GM06990 (cell line): ENCODE results near the gene GABPA.

Experiments
- DNase-seq: peaks from one replicate; pipeline ENCODE4 v3.0.0-alpha.2; 2011; ENCODE audit not compliant: insufficient read length; ENCODE audit errors: extremely low read depth
- H3K27me3 ChIP-seq: replicated peaks from 2 replicates; pipeline ENCODE4 v1.6.0; 2011; ENCODE audit warnings: low read length; ENCODE audit not compliant: control insufficient read depth, insufficient read depth
- H3K36me3 ChIP-seq: 2 replicates; pipeline ENCODE4 v1.5.1; 2011; ENCODE audit warnings: low read length; ENCODE audit not compliant: control insufficient read depth, insufficient read depth
- H3K4me3 ChIP-seq: replicated peaks from 2 replicates; pipeline ENCODE4 v1.5.1; 2011; ENCODE audit warnings: low read depth, mild to moderate bottlenecking, control low read depth, low read length
- TF ChIP-seq, protein P1 (sequence below): IDR thresholded peaks from 2 replicates; pipeline ENCODE4 v1.5.1; 2011; ENCODE audit warnings: low read length, control low read depth, mild to moderate bottlenecking, inconsistent platforms; ENCODE audit not compliant: insufficient read depth, poor library complexity, severe bottlenecking

GABPA gene

DNA sequence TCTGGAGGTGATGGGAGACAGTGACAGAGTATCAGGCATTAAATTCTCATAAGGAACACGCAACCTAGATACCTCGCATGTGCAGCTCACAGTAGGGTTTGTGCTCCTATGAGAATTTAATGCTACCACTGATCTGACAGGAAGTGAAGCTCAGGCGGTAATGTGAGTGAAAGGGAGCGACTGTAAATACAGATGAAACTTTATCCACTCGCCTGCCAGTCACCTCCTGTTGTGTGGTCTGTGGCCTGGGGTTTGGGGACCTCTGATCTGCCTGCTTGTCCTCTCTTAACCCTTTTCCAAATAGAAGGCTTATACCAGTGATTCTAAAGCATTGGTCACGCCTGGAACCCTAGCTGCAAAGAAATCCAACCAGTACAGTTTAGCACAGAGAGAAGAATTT, 15.3 kb downstream of the GABPA start:
- Histone ChIP-seq H3K36me3 (peaks cover 4% of the 10 kb centered on the region), H3K4me3 (no peak overlapping the region), H3K27me3 (no peaks in the 10 kb centered on the region)
- TF ChIP-seq, protein P1, sequence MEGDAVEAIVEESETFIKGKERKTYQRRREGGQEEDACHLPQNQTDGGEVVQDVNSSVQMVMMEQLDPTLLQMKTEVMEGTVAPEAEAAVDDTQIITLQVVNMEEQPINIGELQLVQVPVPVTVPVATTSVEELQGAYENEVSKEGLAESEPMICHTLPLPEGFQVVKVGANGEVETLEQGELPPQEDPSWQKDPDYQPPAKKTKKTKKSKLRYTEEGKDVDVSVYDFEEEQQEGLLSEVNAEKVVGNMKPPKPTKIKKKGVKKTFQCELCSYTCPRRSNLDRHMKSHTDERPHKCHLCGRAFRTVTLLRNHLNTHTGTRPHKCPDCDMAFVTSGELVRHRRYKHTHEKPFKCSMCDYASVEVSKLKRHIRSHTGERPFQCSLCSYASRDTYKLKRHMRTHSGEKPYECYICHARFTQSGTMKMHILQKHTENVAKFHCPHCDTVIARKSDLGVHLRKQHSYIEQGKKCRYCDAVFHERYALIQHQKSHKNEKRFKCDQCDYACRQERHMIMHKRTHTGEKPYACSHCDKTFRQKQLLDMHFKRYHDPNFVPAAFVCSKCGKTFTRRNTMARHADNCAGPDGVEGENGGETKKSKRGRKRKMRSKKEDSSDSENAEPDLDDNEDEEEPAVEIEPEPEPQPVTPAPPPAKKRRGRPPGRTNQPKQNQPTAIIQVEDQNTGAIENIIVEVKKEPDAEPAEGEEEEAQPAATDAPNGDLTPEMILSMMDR, result no peak
- no peak for DNase-seq

DNA sequence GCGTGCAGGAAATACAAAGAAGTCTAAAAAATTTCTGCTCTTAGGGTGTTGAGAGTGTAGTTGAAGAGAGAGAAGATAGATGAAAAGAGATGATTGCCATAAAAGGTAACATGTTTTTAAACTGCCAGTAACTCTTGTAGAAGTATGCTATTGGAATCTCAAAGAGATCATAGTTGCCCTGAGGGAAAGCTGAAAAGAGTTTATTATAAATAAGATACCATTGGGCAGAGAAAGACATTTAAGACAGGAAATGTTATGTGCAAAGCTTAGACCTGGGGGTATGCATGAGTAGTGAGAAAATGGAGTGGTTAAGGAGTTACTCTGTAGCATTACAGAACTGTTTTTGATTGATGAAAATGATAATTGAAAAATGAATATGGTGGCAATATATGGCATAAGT, 17.6 kb downstream of the GABPA start:
- H3K4me3 ChIP-seq, result no peak overlapping the region
- no peak for DNase-seq
- H3K27me3 ChIP-seq, result no peaks in the 10 kb centered on the region
- peaks cover 4% of the 10 kb centered on the region for H3K36me3 ChIP-seq
- TF ChIP-seq, protein P1, result no peak

DNA sequence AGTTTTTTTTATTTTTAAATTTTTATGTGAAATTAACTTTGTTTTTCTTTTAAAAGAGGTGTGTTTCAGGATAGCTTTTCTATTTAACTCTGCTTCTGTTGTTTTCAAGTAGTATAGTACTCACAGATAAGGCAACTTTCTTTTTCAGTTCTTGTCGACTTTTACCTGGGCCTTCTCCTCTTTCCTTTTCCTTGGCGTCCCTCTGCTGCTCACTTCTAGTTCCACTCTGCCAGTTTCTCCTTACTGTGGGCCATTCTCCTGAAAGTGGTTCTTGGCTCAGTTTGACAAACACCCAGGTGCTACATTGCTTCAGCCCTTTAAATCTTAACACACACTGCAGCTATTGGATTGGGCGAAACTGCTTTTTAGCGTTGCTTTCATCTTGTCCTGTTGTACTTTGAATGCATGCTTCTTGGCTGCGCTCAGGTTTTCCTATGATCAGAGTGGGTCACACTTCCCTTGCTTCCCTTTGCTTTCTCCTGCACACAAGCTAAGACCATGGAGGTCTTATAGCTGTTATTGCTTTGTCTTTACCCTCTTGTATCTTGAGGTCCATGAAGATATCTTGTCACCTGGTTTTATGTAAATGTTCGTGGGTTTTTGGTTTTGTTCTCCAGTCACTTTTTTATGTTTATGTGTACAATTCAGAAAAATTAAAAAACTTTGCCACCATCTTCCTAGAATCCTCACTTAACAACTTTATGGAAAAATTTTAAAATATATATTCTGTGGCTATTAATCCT, 21.6 kb downstream of the GABPA start:
- Histone ChIP-seq H3K36me3 (peaks cover 2% of the 10 kb centered on the region), H3K27me3 (no peaks in the 10 kb centered on the region), H3K4me3 (no peak overlapping the region)
- no peak for DNase-seq
- TF ChIP-seq, protein P1, result no peak

DNA sequence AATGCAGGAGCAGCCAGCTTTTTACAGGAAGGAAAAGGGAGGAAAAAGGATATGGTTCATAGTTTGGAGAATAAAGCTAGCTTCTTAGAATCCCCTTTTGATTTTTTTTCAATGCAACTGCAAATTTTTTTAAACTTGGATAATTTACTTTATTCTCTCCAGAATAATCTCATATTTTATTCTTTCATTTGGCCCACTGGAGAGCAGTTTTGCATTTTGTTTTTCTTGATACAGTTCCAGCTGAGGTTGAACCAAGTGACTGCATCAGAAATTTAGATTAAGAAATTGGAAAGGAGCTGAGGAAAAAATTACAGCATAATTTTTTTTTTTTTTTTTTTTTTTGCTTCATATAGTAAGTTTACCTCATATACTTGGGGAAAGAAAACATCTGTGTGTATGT, 22.8 kb downstream of the GABPA start:
- H3K4me3 ChIP-seq, result no peak overlapping the region
- H3K36me3 ChIP-seq, result peaks cover 2% of the 10 kb centered on the region
- DNase-seq, result no peak
- H3K27me3 ChIP-seq, result no peaks in the 10 kb centered on the region
- TF ChIP-seq, protein P1, result no peak

DNA sequence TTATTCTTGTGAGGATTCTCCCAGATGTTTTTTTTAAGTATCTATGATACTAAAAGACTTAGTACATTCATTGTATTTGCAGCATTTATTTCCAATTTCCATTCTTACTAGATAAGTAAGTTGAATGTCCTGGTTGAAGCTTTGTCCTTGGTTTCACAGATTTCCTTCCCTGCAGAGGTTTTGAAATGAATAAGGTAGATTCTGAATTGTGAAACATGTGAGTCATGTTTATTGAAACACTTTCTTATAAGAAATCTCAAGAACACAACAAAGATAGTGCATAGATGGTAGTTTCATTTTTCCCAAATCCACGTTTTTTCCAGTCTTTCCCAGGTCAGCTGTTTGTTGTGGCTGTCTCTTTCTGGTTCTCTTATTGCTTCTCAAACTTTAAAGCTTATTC, 24.8 kb downstream of the GABPA start:
- TF ChIP-seq, protein P1, result no peak
- DNase-seq, result no peak
- Histone ChIP-seq H3K4me3 (no peak overlapping the region), H3K27me3 (no peaks in the 10 kb centered on the region), H3K36me3 (peaks cover 2% of the 10 kb centered on the region)

DNA sequence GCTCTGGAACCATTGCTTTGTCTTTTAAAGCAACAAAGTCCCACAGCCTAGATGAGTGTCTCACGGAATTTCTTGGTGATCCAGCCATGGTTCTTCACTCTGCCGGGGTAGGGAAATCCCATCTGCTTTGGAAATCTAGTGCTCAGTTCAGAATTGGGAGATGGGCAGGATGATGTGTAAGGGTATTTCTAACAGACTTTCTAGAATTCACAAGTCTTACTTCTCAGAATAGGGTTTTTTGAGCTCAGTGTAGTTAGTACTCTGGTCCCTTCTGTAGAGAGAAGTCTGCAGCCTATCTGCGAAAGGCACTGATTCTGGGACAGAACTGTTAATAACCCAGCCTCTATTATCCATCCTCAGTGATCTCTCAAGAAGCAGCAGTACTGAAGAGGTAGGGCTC, 25.3 kb downstream of the GABPA start:
- Histone ChIP-seq H3K27me3 (no peaks in the 10 kb centered on the region), H3K36me3 (peaks cover 2% of the 10 kb centered on the region), H3K4me3 (no peak overlapping the region)
- DNase-seq, result no peak
- TF ChIP-seq, protein P1, result no peak
